HG03565 (cell line): Measurements from ENCODE around the gene ADAMTS5.

Source experiments
- ATAC-seq: cut with Tn5 transposase; IDR thresholded peaks from one replicate; pipeline ENCODE4 v1.9.1; 2021; ENCODE audit warnings: mild to moderate bottlenecking, moderate library complexity; ENCODE audit not compliant: unreplicated experiment

ADAMTS5 gene

DNA sequence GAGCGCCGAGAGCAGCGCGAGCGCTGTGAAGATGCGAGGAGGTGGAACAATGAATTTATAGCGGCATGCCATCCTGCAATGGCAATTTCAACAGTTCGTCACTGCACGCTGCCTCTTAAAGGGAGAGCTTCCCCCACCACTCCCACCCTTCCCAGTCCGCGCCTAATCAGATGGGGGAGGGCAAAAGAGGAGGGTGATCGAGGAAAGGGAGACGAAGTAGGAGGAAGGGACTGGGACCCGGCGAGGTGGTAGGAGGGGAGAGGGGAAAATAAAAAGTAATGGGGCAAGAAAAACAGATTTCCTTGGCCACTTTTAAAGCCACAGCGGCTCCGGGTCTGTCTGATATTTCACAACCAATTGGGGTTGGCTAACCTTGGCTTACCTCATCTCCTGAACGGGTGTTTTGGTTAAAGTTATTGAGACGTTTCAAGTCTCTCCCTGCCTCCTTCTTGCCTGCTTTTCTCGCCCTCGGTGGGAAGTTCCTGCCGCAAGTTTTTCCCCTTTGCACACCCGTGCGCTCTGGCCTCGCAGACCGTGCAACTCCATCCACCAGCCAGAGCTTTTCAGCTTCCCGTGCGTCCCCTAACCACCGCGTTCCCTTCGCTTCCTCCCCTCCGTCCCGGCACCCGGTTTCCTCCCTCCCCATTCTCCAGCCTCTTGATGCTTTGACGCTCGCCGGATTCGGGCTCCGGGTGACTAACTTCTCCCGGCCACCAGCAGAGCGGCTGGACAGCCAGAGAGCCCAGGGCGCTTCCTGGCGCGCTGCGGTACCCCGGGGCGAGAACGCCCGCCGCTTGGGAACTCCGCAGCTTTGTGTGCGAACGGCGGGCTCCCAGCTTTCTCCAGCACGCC, at the start of gene ADAMTS5:
Gene ADAMTS5, minus strand, starts transcription at position 27 of the 852 bp plus-strand sequence. CDS start 697 bp downstream, outside the sequence.
- ATAC-seq: no peak

DNA sequence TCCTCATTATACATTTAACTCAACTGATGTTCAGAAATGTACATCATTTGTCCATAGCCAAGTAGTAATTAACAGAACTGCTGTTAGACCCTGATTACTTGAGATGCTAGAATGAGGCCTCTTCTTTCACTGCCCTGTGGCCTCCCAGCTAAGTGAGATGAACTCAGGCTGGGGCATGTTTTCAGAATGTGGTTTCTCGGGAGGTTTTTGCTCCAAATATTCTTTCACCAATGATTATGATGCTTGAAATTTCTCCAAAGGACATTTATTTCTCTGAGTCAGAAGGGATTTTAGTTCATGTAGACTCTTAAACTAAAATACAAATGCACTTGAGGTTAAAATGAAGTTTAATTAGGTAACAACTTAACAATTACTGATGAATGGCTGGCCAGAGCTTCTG, 34.6 kb upstream of the ADAMTS5 start:
- no peak for ATAC-seq

GRCh38 chr21:26983576-26983975, 16.7 kb upstream of the ADAMTS5 start:
- no peak for ATAC-seq

- no peak for ATAC-seq
Measured at GRCh38 chr21:26982767-26983166, 15.9 kb upstream of the ADAMTS5 start.

DNA sequence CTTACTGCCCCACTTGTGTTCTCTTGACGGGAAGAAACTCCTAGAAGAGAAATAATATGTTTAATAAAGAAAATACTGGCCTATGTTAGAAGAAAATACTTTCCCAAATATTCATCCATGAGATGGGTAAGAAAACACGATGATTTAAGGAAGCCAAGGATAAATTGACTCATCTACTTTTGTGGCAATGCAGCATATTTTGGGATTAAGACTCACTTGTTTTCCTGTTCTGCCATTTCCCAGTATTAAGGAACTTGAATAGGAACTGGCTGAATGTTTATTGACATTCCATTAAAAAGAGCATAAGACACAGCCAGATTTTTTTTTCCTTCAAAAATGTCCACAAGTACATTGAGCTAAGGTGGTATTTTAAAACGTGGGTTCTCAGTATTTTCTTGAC, 10.9 kb upstream of the ADAMTS5 start:
- no peak for ATAC-seq

DNA sequence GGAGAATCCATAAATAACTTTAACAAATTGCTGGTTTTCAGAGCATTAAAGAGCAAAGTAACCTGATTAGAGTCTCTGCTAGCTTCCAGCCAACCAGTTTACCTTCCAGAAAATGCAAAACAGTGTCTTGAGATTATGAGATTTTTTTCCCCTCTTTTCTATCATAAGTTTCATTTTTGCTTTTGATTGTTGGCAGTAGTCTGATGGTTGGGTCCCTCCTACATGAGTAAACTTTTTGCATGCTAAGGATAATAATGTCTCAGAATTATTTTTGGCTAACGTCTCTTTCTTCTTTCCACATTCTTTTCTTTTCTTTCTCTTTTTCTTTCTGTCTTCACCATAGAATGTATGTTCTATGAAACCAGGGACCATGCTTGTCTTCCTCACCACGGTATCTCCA, 6.3 kb upstream of the ADAMTS5 start:
- ATAC-seq: no peak

DNA sequence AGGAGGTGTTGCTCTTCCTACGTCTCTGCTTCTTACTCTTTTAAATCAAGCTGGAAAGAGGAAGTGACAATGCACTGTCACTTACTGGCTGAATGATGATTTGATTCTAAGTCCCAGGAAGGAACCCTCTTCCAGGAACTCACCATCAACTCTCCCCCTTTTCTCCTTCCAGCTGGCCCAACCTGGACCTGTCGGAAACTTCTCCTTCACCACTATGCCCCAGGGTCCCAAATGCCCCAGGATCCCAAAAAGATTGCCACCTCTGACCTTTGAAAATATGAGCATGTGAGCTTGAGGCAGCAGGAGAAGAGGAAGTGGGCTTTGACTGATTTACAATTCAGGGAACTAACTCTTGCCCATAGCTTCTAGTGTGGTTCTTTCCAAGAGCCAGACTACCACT, 5.3 kb upstream of the ADAMTS5 start:
- ATAC-seq: no peak

DNA sequence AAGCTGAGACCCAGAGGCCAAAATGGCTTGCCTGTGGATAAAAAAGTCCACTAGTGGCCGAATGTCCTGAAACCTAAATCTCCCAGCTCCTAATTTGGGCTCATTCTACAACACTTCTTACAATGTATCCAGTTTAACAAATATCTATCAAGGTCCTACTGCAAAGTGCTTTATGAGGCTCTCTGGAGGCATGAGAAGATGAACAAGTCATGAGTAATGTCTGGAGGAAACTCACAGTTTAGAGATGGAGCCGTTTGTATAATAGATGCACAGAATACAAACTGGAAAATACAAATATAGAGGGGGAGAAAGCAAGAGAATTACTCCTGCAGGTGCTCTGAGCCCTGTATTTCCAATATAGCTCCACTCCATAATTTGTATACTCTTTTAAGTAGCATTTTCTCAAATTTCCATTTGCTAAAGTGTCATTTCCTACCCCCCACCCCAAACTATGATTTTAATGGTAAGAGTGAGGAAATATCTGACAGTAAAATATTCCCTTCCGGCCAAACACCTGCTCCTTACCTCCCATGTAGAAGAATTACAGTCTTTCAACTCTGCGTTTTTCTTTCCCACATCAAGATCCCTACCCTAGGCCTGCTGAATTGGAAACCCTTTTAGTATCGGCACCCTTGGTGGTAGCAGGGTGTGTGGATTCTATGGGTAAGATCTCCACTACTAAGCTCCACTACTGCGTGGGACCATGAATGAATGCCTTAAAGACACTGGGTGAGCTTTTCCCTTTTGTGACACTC, 3.3 kb upstream of the ADAMTS5 start:
- ATAC-seq: no peak

DNA sequence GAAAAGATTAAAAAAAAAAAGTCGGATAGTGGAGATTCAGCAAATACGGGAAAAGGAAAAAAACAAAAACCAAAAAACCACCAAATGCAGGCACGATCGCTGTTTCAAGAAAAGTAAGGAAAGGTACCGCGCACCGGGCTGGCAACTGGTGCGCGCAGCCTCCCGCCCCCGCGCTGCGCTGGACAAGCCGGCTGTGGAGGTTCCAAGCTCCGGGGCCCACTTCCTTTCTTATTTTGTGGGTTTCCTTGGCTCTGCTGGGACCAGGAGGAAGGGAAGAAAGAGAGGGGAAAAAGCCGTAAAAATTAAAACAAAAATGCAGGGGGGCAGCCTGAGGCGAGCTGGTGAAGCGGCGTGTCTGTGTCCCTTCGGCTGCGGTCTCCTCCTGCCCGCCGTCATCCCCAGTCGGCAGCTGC, 233 bp downstream of the ADAMTS5 start:
- no peak for ATAC-seq

DNA sequence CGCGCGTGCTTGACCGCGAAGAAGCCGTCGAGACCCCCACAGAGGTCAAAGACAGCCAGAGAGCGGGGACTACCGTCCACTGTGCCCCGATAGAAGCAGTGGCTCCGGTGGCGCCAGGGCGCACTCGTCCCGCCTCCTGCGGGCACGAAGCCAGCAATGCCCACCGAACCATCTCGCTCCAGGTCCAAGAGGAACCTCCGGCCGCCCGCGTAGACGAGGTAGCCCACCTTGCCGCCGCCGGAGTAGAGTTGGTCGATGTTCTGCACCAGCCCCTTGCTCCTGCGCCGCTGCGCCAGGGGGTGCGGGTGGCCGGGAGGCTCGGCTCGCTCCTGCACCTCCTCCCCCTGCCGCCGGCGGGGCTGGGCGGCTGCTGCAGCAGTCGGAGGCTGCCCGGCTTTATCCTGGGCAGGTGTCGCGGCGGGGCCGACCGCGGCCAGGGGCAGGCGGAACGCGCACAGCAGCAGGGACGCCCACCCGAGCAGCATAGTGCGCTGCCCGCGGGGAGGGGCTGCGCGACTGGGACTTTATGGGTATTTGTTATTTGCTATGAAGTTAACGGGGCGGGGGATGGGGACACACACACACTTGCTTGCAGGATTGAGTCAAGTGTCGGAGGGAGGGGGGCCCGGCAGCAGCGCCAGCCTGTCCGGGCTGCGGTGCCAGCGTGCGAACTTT, 844 bp downstream of the ADAMTS5 start:
- ATAC-seq: no peak

- ATAC-seq: no peak
Measured at GRCh38 chr21:26965040-26965906, 1.6 kb downstream of the ADAMTS5 start.

DNA sequence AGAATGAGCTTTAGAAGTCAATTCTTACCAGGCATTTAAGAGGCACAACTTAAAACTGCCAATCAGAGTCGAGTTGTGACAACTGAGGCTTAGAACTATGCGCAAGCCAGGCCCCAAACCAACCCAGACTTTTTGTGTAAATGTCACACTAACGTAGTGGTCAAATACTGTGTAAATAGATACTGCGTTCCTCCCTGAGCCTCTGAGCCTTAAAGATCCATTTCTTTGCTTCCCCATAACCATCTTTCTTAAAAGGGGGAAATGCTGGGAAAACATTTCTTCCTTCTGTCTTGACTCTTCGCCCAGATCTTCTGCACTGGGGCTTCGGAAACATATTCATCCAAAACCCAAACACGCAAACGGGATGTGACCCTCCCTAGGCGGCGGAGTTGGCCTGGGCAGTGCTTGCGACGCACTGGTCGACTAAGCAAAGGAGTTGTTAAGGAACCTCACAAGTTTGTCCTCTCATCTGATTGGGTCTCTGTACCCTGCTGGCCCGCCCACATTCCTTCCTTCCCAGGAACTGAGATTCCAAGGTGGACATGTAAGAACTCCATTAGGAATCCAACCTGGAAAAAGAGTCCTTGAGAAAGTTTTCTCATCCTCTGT, 2.6 kb downstream of the ADAMTS5 start:
- ATAC-seq: no peak

- ATAC-seq: no peak
Measured at GRCh38 chr21:26962621-26963181, 4.2 kb downstream of the ADAMTS5 start.

- no peak for ATAC-seq
Measured at GRCh38 chr21:26961698-26962097, 5.2 kb downstream of the ADAMTS5 start.

GRCh38 chr21:26958788-26959187, 8.1 kb downstream of the ADAMTS5 start:
- ATAC-seq: no peak

DNA sequence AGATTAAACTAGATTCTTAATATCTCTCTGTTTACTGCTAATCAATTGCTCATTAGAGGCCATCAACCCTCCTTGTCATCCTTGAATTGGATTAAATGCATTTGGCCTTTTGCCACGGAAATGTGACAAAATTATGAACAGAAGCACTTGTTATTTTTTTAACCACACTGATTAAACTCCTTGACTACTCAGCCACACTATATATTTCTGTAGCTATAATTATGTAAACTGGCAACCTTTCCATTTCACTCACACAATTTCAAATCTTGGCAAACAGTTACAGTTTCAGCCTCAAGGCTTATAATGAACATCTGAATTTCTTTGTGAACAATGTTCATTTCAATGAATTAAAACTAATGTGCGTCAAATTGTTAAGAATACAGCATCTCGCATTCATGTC, 10.1 kb downstream of the ADAMTS5 start:
- ATAC-seq: no peak

DNA sequence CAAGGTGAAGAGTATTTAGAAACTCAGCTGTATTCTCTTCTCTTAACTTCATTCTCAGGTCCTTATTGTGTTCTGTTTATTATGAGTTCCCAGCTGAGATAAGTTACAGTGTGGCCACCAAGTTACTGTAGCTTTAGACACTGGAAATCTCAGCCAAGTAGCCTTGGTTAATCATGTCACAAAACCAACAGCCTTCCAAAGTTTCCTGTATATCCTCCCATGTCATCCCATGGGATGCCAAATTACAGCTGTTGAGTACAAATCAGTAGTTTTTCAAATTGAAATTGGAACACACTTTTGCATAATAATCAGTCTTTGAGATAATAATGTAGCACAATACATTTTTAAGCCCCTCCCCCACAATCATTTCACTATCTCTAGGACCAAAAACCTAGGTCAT, 10.7 kb downstream of the ADAMTS5 start:
- no peak for ATAC-seq

- no peak for ATAC-seq
Measured at GRCh38 chr21:26954662-26955121, 12.2 kb downstream of the ADAMTS5 start.

DNA sequence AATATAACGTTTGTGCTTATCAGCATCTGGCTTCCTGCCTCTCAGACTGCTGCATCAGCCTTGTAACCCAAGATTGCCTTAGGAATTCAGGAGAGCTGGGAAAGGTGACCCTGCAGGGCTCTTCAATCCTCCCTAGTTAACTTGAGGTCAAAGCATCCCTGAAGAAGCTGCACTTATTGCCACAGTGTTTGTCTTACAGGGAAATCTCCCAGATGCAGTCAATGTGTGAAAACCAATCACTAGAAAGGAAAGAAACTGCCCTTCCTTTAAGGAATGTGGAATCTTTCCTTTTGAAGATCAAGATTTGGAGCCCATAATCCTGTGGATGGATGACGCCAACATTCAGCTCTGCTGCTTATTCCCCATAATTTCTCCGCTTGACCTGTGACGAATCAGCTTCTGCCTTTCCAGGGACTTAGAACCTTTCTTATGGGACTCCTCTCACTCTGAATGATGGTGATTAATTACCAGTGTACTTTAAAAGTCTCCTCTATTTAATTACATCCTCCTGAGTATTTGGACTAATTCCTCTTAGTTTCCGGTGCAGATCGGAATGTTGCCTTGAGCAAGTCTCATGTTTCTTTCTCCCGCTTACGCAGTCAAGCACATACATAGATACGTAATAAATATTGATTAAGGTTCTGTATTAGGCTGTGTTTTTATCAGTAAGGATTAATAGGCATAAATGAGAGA, 14.4 kb downstream of the ADAMTS5 start:
- ATAC-seq: no peak
